WTC11 (cell line): ENCODE data around the gene SLC26A2. TPM values are rescaled to one million over a fixed set of nuclear protein-coding genes. Genes with fewer than 3 reads are reported as not detected.

Experiments used
- ATAC-seq: fragments of 200-7000 bp; cut with Tn5 transposase; 2 replicates; pipeline ENCODE4 v1.10.0; 2021; ENCODE audit warnings: mild to moderate bottlenecking, moderate library complexity
- CTCF ChIA-PET: fragments of 300-600 bp; sonication (Branson Sonifier 250); formaldehyde crosslinking; loops from one replicate; lab custom pipeline; 2021; ENCODE audit warnings: antibody characterized with exemption; lab: Charles Lee
- POLR2A ChIA-PET: fragments of 350-600 bp; sonication (Branson Sonifier 250); formaldehyde crosslinking; loops from one replicate; lab custom pipeline; 2021; ENCODE audit warnings: antibody characterized with exemption; lab: Charles Lee
- DNase-seq: peaks from one replicate; pipeline ENCODE4 v3.0.0; 2021; ENCODE audit warnings: low spot score
- H3K27ac Mint-ChIP-seq: 2 replicates; pipeline ENCODE4 v1.8.0; 2021; ENCODE audit warnings: mixed read lengths
- H3K27me3 Mint-ChIP-seq: 2 replicates; pipeline ENCODE4 v1.8.0; 2021; ENCODE audit warnings: low read depth, mild to moderate bottlenecking, moderate library complexity, mixed read lengths
- H3K36me3 Mint-ChIP-seq: 2 replicates; pipeline ENCODE4 v1.8.0; 2021; ENCODE audit warnings: mixed read lengths
- H3K4me1 Mint-ChIP-seq: 2 replicates; pipeline ENCODE4 v1.8.0; 2022; ENCODE audit warnings: mixed read lengths
- H3K4me3 Mint-ChIP-seq: 2 replicates; pipeline ENCODE4 v1.8.0; 2021; ENCODE audit warnings: mild to moderate bottlenecking, moderate library complexity, mixed read lengths
- H3K9me3 Mint-ChIP-seq: 2 replicates; pipeline ENCODE4 v1.8.0; 2021; ENCODE audit warnings: mixed read lengths
- ATF1 ChIP-seq: sonication (generic); formaldehyde crosslinking; IDR thresholded peaks from 2 replicates; pipeline ENCODE4 v1.8.1; 2023; ENCODE audit warnings: mild to moderate bottlenecking, moderate library complexity, missing genetic modification reagents
- CREB1 ChIP-seq: sonication (generic); formaldehyde crosslinking; IDR thresholded peaks from 2 replicates; pipeline ENCODE4 v1.8.0; 2023; ENCODE audit warnings: mild to moderate bottlenecking, missing genetic modification reagents
- EMX1 ChIP-seq: fragments of 250-450 bp; sonication (Bioruptor Pico); IDR thresholded peaks from 2 replicates; pipeline ENCODE4 v1.8.0; 2021; ENCODE audit warnings: mild to moderate bottlenecking
- ETV6 ChIP-seq: sonication (generic); formaldehyde crosslinking; IDR thresholded peaks from 2 replicates; pipeline ENCODE4 v1.8.1; 2022; ENCODE audit warnings: mild to moderate bottlenecking, missing genetic modification reagents
- FOXJ3 ChIP-seq: sonication (generic); formaldehyde crosslinking; IDR thresholded peaks from 2 replicates; pipeline ENCODE4 v1.9.0; 2021; ENCODE audit warnings: missing genetic modification reagents, mild to moderate bottlenecking, borderline replicate concordance
- FOXK1 ChIP-seq: sonication (generic); formaldehyde crosslinking; IDR thresholded peaks from 2 replicates; pipeline ENCODE4 v1.8.0; 2022; ENCODE audit warnings: mild to moderate bottlenecking, moderate library complexity, missing genetic modification reagents
- GABPB1 ChIP-seq: sonication (generic); formaldehyde crosslinking; IDR thresholded peaks from 2 replicates; pipeline ENCODE4 v1.8.1; 2023; ENCODE audit warnings: mild to moderate bottlenecking, missing genetic modification reagents
- GRHL2 ChIP-seq: fragments of 250-450 bp; sonication (Bioruptor Pico); IDR thresholded peaks from 2 replicates; pipeline ENCODE4 v1.8.0; 2022; ENCODE audit warnings: mild to moderate bottlenecking, moderate library complexity; ENCODE audit not compliant: insufficient replicate concordance, severe bottlenecking
- HMGXB4 ChIP-seq: sonication (generic); formaldehyde crosslinking; IDR thresholded peaks from 2 replicates; pipeline ENCODE4 v1.8.1; 2023; ENCODE audit warnings: mild to moderate bottlenecking, moderate library complexity, missing genetic modification reagents
- JAZF1 ChIP-seq: fragments of 250-450 bp; sonication (Bioruptor Pico); IDR thresholded peaks from 2 replicates; pipeline ENCODE4 v1.9.0; 2021; ENCODE audit warnings: moderate library complexity, mild to moderate bottlenecking, inconsistent platforms
- JUN ChIP-seq: sonication (generic); formaldehyde crosslinking; IDR thresholded peaks from 2 replicates; pipeline ENCODE4 v1.8.0; 2023; ENCODE audit warnings: mild to moderate bottlenecking, missing genetic modification reagents
- KAT7 ChIP-seq: sonication (generic); formaldehyde crosslinking; IDR thresholded peaks from 2 replicates; pipeline ENCODE4 v1.8.1; 2023; ENCODE audit warnings: missing genetic modification reagents, mild to moderate bottlenecking, borderline replicate concordance
- NFE2L1 ChIP-seq: sonication (generic); formaldehyde crosslinking; IDR thresholded peaks from 2 replicates; pipeline ENCODE4 v1.8.1; 2023; ENCODE audit warnings: missing genetic modification reagents
- RELA ChIP-seq: sonication (generic); formaldehyde crosslinking; IDR thresholded peaks from 2 replicates; pipeline ENCODE4 v1.8.1; 2022; ENCODE audit warnings: missing genetic modification reagents, mild to moderate bottlenecking, borderline replicate concordance
- SMAD3 ChIP-seq: sonication (generic); formaldehyde crosslinking; IDR thresholded peaks from 2 replicates; pipeline ENCODE4 v1.8.0; 2022; ENCODE audit warnings: missing genetic modification reagents, mild to moderate bottlenecking, borderline replicate concordance
- SMAD4 ChIP-seq: sonication (generic); formaldehyde crosslinking; IDR thresholded peaks from 2 replicates; pipeline ENCODE4 v1.8.0; 2022; ENCODE audit warnings: mild to moderate bottlenecking, missing genetic modification reagents
- SOX15 ChIP-seq: fragments of 250-450 bp; sonication (Bioruptor Pico); IDR thresholded peaks from 2 replicates; pipeline ENCODE4 v1.9.0; 2021; ENCODE audit warnings: mild to moderate bottlenecking
- SP1 ChIP-seq: sonication (generic); formaldehyde crosslinking; conservative IDR thresholded peaks from 2 replicates; pipeline ENCODE4 v1.8.1; 2022; ENCODE audit warnings: missing genetic modification reagents
- TCF7 ChIP-seq: sonication (generic); formaldehyde crosslinking; IDR thresholded peaks from 2 replicates; pipeline ENCODE4 v1.8.0; 2022; ENCODE audit warnings: mild to moderate bottlenecking, low read depth, missing genetic modification reagents, moderate library complexity
- TP53 ChIP-seq: sonication (generic); formaldehyde crosslinking; IDR thresholded peaks from 2 replicates; pipeline ENCODE4 v1.8.1; 2023; ENCODE audit warnings: mild to moderate bottlenecking, missing genetic modification reagents
- USF1 ChIP-seq: sonication (generic); formaldehyde crosslinking; IDR thresholded peaks from 2 replicates; pipeline ENCODE4 v1.8.0; 2022; ENCODE audit warnings: mild to moderate bottlenecking, missing genetic modification reagents
- ZNF138 ChIP-seq: sonication (generic); formaldehyde crosslinking; conservative IDR thresholded peaks from 2 replicates; pipeline ENCODE4 v1.8.1; 2022; ENCODE audit warnings: mild to moderate bottlenecking, moderate library complexity, missing genetic modification reagents
- ZNF219 ChIP-seq: sonication (generic); formaldehyde crosslinking; IDR thresholded peaks from 2 replicates; pipeline ENCODE4 v1.8.0; 2023; ENCODE audit warnings: missing genetic modification reagents, mild to moderate bottlenecking, borderline replicate concordance
- ZNF317 ChIP-seq: sonication (generic); formaldehyde crosslinking; IDR thresholded peaks from 2 replicates; pipeline ENCODE4 v1.8.1; 2023; ENCODE audit warnings: low read depth, mild to moderate bottlenecking, moderate library complexity, missing genetic modification reagents, borderline replicate concordance
- ZNF416 ChIP-seq: fragments of 250-450 bp; sonication (Bioruptor Pico); IDR thresholded peaks from 2 replicates; pipeline ENCODE4 v1.9.0; 2021; ENCODE audit warnings: mild to moderate bottlenecking, inconsistent platforms
- total RNA-seq: library from RNA; stranded (reverse); gene quantifications from 3 replicates; pipeline ENCODE4 v1.2.3, GENCODE V29; 2021
- TF ChIP-seq, protein P1 (sequence below): fragments of 250-450 bp; sonication (Bioruptor Pico); IDR thresholded peaks from 2 replicates; pipeline ENCODE4 v1.9.0; 2021; ENCODE audit warnings: mild to moderate bottlenecking
- TF ChIP-seq, protein P2 (sequence below): sonication (generic); formaldehyde crosslinking; IDR thresholded peaks from 2 replicates; pipeline ENCODE4 v1.8.1; 2022; ENCODE audit warnings: low read depth, mild to moderate bottlenecking, moderate library complexity, missing genetic modification reagents, borderline replicate concordance
- TF ChIP-seq, protein P3 (sequence below): sonication (generic); formaldehyde crosslinking; IDR thresholded peaks from 2 replicates; pipeline ENCODE4 v1.8.0; 2022; ENCODE audit warnings: mild to moderate bottlenecking, missing genetic modification reagents
- TF ChIP-seq, protein P4 (sequence below): sonication (generic); formaldehyde crosslinking; IDR thresholded peaks from 2 replicates; pipeline ENCODE4 v1.8.1; 2022; ENCODE audit warnings: low read depth, missing genetic modification reagents, borderline replicate concordance

Gene SLC26A2
- total RNA-seq, 1 experiment from 2014 or later = 11.1 TPM

DNA sequence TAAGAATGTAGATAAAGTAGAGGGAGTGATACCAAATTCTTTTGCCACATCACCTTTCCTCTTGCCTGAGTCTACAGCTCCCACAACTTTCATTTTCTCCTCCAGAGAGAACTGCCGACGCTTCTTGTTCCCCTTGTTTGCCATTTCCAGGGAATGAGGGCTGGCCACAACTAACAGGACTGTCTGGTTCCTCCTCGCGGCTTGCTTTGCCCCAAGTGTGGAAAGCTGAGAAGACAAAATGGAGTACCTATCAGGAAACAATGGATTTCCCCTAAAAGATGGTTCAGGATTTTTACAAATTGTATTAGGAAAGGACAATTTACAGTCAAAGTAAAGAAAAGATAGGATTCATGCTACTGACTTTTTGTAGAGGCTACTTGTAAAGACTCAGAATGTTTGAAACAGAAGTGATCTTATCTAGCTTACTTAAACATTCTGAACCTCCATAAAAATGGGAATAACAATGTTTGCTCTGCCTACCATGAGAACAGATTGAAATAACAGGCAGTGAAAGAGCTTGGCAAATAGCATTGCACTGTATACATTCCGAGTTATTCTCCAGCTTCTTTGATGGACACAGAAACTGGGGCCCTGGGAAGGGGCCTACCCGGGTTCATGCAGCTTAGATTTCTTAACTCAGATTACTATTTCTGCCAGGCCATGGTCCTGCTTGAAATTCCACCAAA lies 35.8 kb downstream of the SLC26A2 start (continued):
- TF ChIP-seq ZNF138 (CRISPR knock-in tag) (no peak), SMAD4 (CRISPR knock-in tag) (no peak), TP53 (no peak), SOX15 (no peak)
- TF ChIP-seq, protein P1, sequence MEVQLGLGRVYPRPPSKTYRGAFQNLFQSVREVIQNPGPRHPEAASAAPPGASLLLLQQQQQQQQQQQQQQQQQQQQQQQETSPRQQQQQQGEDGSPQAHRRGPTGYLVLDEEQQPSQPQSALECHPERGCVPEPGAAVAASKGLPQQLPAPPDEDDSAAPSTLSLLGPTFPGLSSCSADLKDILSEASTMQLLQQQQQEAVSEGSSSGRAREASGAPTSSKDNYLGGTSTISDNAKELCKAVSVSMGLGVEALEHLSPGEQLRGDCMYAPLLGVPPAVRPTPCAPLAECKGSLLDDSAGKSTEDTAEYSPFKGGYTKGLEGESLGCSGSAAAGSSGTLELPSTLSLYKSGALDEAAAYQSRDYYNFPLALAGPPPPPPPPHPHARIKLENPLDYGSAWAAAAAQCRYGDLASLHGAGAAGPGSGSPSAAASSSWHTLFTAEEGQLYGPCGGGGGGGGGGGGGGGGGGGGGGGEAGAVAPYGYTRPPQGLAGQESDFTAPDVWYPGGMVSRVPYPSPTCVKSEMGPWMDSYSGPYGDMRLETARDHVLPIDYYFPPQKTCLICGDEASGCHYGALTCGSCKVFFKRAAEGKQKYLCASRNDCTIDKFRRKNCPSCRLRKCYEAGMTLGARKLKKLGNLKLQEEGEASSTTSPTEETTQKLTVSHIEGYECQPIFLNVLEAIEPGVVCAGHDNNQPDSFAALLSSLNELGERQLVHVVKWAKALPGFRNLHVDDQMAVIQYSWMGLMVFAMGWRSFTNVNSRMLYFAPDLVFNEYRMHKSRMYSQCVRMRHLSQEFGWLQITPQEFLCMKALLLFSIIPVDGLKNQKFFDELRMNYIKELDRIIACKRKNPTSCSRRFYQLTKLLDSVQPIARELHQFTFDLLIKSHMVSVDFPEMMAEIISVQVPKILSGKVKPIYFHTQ = no peak

GRCh38 chr5:149998281-149998680 lies 37.7 kb downstream of the SLC26A2 start:
- H3K4me3 Mint-ChIP-seq = no peak overlapping the region
- ChIA-PET POLR2A (no interaction called here), CTCF (no interaction called here)

DNA sequence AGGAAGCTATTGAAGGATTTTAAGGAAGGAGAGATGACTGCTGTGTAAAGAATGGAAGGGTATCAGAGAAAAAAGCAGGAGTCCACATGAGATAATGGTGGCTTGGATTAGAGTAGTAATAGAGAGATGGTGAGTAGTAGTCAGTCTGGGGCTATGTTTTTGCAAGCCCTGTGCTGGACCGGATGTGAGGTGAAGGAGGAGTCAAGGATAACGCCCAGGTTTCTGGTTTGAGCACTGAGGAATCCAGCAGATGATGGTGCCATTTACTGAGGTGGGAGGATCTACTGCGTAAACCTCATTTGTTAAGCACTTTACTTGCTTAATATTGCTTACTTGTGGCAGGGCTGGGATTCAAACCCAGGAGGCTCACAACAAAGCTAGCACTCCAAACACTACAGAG lies 38.8 kb downstream of the SLC26A2 start:
- CTCF ChIA-PET = interaction anchor here (1.3 to 2.2 kb wide), 3 partner anchors 8 to 161 kb away, joined by 4 to 15 read pairs (median 9); no protein-coding TSS in a partner anchor
- no peak for DNase-seq
- POLR2A ChIA-PET = no interaction called here

More at GRCh38 chr5:149998281-149998680, 37.7 kb downstream of the SLC26A2 start:
- H3K9me3 Mint-ChIP-seq = no peaks in the 10 kb centered on the region
- ATAC-seq (no peak), DNase-seq (no peak)
- H3K27me3 Mint-ChIP-seq = no peaks in the 10 kb centered on the region
- no peak overlapping the region for H3K27ac Mint-ChIP-seq
- no peaks in the 10 kb centered on the region for H3K36me3 Mint-ChIP-seq
- TF ChIP-seq EMX1 (CRISPR knock-in tag) (no peak), KAT7 (CRISPR knock-in tag) (no peak), NFE2L1 (no peak), USF1 (CRISPR knock-in tag) (no peak), CREB1 (no peak), TCF7 (CRISPR knock-in tag) (no peak), JUN (CRISPR knock-in tag) (no peak), HMGXB4 (CRISPR knock-in tag) (no peak), JAZF1 (no peak), ZNF317 (no peak), SP1 (CRISPR knock-in tag) (no peak), ETV6 (CRISPR knock-in tag) (no peak), ZNF416 (no peak), ATF1 (CRISPR knock-in tag) (no peak), GRHL2 (CRISPR knock-in tag) (no peak), GABPB1 (CRISPR knock-in tag) (no peak), FOXJ3 (CRISPR knock-in tag) (no peak)
- peaks cover 22% of the 10 kb centered on the region for H3K4me1 Mint-ChIP-seq

More for the DNA sequence above, 38.8 kb downstream of the SLC26A2 start:
- TF ChIP-seq, protein P2, sequence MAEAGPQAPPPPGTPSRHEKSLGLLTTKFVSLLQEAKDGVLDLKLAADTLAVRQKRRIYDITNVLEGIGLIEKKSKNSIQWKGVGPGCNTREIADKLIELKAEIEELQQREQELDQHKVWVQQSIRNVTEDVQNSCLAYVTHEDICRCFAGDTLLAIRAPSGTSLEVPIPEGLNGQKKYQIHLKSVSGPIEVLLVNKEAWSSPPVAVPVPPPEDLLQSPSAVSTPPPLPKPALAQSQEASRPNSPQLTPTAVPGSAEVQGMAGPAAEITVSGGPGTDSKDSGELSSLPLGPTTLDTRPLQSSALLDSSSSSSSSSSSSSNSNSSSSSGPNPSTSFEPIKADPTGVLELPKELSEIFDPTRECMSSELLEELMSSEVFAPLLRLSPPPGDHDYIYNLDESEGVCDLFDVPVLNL (CRISPR knock-in tag) = no peak
- TF ChIP-seq SMAD3 (CRISPR knock-in tag) = no peak
- no peak for TF ChIP-seq TP53
- no peak for TF ChIP-seq FOXK1 (CRISPR knock-in tag)
- TF ChIP-seq ZNF219 (CRISPR knock-in tag) = no peak
- no peak for TF ChIP-seq RELA (CRISPR knock-in tag)
- TF ChIP-seq, protein P3, sequence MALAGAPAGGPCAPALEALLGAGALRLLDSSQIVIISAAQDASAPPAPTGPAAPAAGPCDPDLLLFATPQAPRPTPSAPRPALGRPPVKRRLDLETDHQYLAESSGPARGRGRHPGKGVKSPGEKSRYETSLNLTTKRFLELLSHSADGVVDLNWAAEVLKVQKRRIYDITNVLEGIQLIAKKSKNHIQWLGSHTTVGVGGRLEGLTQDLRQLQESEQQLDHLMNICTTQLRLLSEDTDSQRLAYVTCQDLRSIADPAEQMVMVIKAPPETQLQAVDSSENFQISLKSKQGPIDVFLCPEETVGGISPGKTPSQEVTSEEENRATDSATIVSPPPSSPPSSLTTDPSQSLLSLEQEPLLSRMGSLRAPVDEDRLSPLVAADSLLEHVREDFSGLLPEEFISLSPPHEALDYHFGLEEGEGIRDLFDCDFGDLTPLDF (CRISPR knock-in tag) = no peak
- TF ChIP-seq, protein P4, sequence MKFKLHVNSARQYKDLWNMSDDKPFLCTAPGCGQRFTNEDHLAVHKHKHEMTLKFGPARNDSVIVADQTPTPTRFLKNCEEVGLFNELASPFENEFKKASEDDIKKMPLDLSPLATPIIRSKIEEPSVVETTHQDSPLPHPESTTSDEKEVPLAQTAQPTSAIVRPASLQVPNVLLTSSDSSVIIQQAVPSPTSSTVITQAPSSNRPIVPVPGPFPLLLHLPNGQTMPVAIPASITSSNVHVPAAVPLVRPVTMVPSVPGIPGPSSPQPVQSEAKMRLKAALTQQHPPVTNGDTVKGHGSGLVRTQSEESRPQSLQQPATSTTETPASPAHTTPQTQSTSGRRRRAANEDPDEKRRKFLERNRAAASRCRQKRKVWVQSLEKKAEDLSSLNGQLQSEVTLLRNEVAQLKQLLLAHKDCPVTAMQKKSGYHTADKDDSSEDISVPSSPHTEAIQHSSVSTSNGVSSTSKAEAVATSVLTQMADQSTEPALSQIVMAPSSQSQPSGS (CRISPR knock-in tag) = no peak
- H3K27me3 Mint-ChIP-seq = no peaks in the 10 kb centered on the region
- H3K9me3 Mint-ChIP-seq = no peaks in the 10 kb centered on the region
- peak overlapping the region; percentile 94 for H3K4me3 Mint-ChIP-seq
- H3K36me3 Mint-ChIP-seq = peaks cover 7% of the 10 kb centered on the region
- peaks cover 22% of the 10 kb centered on the region for H3K4me1 Mint-ChIP-seq
- H3K27ac Mint-ChIP-seq = peak overlapping the region; percentile 99
- no peak for ATAC-seq
